ENCODE results near the gene LITAF. TPM values are rescaled to one million over a fixed set of nuclear protein-coding genes. Genes with fewer than 3 reads are reported as not detected.

LITAF gene
- total RNA-seq, 1 experiment from 2014 or later: 73.0 TPM

DNA sequence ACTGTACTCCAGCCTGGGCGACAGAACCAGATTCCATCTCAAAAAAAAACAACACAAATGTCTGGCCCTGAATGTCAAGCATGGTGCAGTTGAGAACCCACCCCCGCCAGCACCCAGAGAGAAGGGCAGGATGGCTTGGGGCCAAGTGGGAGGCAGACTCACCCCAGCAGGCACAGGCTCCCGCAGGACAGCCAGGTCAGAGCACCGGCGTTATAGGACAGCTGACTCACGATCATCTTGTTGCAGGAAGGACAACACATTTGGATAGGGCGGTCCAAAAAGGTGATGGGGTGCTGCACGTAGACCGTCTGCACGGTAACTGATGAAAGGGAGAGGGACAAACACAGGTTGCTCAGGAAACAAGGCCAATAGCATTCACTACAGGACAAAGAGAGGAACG lies 33.3 kb downstream of the LITAF start (continued):
- TF ChIP-seq, protein P1, sequence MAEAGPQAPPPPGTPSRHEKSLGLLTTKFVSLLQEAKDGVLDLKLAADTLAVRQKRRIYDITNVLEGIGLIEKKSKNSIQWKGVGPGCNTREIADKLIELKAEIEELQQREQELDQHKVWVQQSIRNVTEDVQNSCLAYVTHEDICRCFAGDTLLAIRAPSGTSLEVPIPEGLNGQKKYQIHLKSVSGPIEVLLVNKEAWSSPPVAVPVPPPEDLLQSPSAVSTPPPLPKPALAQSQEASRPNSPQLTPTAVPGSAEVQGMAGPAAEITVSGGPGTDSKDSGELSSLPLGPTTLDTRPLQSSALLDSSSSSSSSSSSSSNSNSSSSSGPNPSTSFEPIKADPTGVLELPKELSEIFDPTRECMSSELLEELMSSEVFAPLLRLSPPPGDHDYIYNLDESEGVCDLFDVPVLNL (CRISPR knock-in tag; IDR thresholded peaks at IDR 0.05; ENCODE audit: borderline replicate concordance, low read depth): no peak
- TF ChIP-seq JUN (CRISPR knock-in tag; IDR thresholded peaks at IDR 0.05) (no peak), PRRX2 (CRISPR knock-in tag; IDR thresholded peaks at IDR 0.05) (no peak), CBFB (CRISPR knock-in tag; IDR thresholded peaks at IDR 0.05; ENCODE audit: low read depth) (no peak), MXD4 (CRISPR knock-in tag; IDR thresholded peaks at IDR 0.05; ENCODE audit: borderline replicate concordance) (no peak), JAZF1 (CRISPR knock-in tag; IDR thresholded peaks at IDR 0.05) (no peak)
- TF ChIP-seq, protein P2, sequence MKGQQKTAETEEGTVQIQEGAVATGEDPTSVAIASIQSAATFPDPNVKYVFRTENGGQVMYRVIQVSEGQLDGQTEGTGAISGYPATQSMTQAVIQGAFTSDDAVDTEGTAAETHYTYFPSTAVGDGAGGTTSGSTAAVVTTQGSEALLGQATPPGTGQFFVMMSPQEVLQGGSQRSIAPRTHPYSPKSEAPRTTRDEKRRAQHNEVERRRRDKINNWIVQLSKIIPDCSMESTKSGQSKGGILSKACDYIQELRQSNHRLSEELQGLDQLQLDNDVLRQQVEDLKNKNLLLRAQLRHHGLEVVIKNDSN (CRISPR knock-in tag; IDR thresholded peaks at IDR 0.05): no peak
- TF ChIP-seq, protein P3, sequence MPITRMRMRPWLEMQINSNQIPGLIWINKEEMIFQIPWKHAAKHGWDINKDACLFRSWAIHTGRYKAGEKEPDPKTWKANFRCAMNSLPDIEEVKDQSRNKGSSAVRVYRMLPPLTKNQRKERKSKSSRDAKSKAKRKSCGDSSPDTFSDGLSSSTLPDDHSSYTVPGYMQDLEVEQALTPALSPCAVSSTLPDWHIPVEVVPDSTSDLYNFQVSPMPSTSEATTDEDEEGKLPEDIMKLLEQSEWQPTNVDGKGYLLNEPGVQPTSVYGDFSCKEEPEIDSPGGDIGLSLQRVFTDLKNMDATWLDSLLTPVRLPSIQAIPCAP (CRISPR knock-in tag; IDR thresholded peaks at IDR 0.05): no peak

DNA sequence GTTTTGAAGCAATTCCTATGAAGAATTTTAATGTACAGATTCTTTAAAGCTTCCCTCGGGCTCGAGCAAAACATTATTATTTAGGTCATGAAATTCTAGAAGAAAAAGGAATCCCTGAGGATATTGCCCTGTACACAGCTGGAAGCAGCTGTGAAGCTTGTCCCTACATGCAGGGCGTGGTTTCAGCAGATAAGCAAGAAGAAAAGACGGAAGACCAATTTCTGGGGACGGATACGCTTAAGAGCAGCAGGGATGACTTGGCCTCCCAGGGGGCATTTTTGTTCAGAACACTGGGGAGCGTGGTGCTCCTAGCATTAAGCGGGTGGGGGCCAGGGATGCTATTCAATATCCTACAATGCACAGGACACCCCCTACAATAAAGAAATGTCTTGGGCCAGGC lies 34.3 kb downstream of the LITAF start:
- no peak overlapping the region for H3K27ac Mint-ChIP-seq
- POLR2A ChIA-PET: no interaction called here
- peaks cover 23% of the 10 kb centered on the region for H3K9me3 Mint-ChIP-seq
- TF ChIP-seq GRHL2 (CRISPR knock-in tag; IDR thresholded peaks at IDR 0.05; ENCODE audit: insufficient replicate concordance, severe bottlenecking): no peak
- TF ChIP-seq, protein P4, sequence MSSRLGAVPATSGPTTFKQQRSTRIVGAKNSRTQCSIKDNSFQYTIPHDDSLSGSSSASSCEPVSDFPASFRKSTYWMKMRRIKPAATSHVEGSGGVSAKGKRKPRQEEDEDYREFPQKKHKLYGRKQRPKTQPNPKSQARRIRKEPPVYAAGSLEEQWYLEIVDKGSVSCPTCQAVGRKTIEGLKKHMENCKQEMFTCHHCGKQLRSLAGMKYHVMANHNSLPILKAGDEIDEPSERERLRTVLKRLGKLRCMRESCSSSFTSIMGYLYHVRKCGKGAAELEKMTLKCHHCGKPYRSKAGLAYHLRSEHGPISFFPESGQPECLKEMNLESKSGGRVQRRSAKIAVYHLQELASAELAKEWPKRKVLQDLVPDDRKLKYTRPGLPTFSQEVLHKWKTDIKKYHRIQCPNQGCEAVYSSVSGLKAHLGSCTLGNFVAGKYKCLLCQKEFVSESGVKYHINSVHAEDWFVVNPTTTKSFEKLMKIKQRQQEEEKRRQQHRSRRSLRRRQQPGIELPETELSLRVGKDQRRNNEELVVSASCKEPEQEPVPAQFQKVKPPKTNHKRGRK (CRISPR knock-in tag; IDR thresholded peaks at IDR 0.05; ENCODE audit: borderline replicate concordance): no peak
- ATAC-seq: no peak
- DNase-seq (ENCODE audit: low spot score): no peak
- no peaks in the 10 kb centered on the region for H3K4me1 Mint-ChIP-seq
- no peaks in the 10 kb centered on the region for H3K27me3 Mint-ChIP-seq (ENCODE audit: low read depth)
- H3K36me3 Mint-ChIP-seq: peaks cover 58% of the 10 kb centered on the region
- CTCF ChIA-PET: interaction anchor here (0.9 kb wide), 1 partner anchor 21 kb away, joined by 3 read pairs; no protein-coding TSS in a partner anchor
- H3K4me3 Mint-ChIP-seq: no peak overlapping the region

DNA sequence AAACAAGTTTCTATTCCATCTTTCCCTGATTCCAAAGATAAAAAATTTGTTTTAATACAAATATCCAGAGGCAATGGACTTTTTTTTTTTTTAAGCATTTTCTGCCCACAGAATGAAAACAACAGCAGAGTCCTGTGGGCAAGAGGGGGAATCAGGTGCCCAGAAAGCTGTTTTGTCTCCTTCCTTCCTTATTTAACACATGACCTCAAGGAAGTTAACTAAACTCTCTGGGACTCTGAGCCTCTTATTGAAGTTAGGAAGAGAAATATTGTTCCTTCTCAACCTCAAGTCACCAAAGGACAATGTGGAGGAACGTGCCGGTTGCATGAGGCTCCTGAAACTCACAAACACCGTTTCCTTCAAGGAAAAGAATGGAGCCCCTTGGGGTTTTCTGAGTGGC lies 34.9 kb downstream of the LITAF start:
- Mint-ChIP-seq H3K4me1 (no peaks in the 10 kb centered on the region), H3K27me3 (ENCODE audit: low read depth) (no peaks in the 10 kb centered on the region), H3K4me3 (no peak overlapping the region), H3K36me3 (peaks cover 55% of the 10 kb centered on the region), H3K9me3 (peaks cover 20% of the 10 kb centered on the region), H3K27ac (no peak overlapping the region)
- no peak for DNase-seq (ENCODE audit: low spot score)
- POLR2A ChIA-PET: no interaction called here
- no peak for ATAC-seq
- CTCF ChIA-PET: interaction anchor here (0.9 kb wide), 1 partner anchor 20 kb away, joined by 3 read pairs; no protein-coding TSS in a partner anchor
- TF ChIP-seq, protein P5, sequence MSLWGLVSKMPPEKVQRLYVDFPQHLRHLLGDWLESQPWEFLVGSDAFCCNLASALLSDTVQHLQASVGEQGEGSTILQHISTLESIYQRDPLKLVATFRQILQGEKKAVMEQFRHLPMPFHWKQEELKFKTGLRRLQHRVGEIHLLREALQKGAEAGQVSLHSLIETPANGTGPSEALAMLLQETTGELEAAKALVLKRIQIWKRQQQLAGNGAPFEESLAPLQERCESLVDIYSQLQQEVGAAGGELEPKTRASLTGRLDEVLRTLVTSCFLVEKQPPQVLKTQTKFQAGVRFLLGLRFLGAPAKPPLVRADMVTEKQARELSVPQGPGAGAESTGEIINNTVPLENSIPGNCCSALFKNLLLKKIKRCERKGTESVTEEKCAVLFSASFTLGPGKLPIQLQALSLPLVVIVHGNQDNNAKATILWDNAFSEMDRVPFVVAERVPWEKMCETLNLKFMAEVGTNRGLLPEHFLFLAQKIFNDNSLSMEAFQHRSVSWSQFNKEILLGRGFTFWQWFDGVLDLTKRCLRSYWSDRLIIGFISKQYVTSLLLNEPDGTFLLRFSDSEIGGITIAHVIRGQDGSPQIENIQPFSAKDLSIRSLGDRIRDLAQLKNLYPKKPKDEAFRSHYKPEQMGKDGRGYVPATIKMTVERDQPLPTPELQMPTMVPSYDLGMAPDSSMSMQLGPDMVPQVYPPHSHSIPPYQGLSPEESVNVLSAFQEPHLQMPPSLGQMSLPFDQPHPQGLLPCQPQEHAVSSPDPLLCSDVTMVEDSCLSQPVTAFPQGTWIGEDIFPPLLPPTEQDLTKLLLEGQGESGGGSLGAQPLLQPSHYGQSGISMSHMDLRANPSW (CRISPR knock-in tag; conservative IDR thresholded peaks at IDR 0.05; ENCODE audit: low read depth): no peak
- TF ChIP-seq TP53 (CRISPR knock-in tag; IDR thresholded peaks at IDR 0.05): no peak
- no peak for TF ChIP-seq TEAD4 (CRISPR knock-in tag; IDR thresholded peaks at IDR 0.05)
- no peak for TF ChIP-seq GABPB1 (CRISPR knock-in tag; IDR thresholded peaks at IDR 0.05)
- no peak for TF ChIP-seq ELF4 (CRISPR knock-in tag; IDR thresholded peaks at IDR 0.05; ENCODE audit: low read depth)
- no peak for TF ChIP-seq ZNF671 (CRISPR knock-in tag; IDR thresholded peaks at IDR 0.05)
- TF ChIP-seq, protein P6, sequence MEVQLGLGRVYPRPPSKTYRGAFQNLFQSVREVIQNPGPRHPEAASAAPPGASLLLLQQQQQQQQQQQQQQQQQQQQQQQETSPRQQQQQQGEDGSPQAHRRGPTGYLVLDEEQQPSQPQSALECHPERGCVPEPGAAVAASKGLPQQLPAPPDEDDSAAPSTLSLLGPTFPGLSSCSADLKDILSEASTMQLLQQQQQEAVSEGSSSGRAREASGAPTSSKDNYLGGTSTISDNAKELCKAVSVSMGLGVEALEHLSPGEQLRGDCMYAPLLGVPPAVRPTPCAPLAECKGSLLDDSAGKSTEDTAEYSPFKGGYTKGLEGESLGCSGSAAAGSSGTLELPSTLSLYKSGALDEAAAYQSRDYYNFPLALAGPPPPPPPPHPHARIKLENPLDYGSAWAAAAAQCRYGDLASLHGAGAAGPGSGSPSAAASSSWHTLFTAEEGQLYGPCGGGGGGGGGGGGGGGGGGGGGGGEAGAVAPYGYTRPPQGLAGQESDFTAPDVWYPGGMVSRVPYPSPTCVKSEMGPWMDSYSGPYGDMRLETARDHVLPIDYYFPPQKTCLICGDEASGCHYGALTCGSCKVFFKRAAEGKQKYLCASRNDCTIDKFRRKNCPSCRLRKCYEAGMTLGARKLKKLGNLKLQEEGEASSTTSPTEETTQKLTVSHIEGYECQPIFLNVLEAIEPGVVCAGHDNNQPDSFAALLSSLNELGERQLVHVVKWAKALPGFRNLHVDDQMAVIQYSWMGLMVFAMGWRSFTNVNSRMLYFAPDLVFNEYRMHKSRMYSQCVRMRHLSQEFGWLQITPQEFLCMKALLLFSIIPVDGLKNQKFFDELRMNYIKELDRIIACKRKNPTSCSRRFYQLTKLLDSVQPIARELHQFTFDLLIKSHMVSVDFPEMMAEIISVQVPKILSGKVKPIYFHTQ (CRISPR knock-in tag; IDR thresholded peaks at IDR 0.05): no peak
- no peak for TF ChIP-seq SMAD4 (CRISPR knock-in tag; IDR thresholded peaks at IDR 0.05)
- no peak for TF ChIP-seq ZNF219 (CRISPR knock-in tag; IDR thresholded peaks at IDR 0.05; ENCODE audit: borderline replicate concordance)
- TF ChIP-seq, protein P7, sequence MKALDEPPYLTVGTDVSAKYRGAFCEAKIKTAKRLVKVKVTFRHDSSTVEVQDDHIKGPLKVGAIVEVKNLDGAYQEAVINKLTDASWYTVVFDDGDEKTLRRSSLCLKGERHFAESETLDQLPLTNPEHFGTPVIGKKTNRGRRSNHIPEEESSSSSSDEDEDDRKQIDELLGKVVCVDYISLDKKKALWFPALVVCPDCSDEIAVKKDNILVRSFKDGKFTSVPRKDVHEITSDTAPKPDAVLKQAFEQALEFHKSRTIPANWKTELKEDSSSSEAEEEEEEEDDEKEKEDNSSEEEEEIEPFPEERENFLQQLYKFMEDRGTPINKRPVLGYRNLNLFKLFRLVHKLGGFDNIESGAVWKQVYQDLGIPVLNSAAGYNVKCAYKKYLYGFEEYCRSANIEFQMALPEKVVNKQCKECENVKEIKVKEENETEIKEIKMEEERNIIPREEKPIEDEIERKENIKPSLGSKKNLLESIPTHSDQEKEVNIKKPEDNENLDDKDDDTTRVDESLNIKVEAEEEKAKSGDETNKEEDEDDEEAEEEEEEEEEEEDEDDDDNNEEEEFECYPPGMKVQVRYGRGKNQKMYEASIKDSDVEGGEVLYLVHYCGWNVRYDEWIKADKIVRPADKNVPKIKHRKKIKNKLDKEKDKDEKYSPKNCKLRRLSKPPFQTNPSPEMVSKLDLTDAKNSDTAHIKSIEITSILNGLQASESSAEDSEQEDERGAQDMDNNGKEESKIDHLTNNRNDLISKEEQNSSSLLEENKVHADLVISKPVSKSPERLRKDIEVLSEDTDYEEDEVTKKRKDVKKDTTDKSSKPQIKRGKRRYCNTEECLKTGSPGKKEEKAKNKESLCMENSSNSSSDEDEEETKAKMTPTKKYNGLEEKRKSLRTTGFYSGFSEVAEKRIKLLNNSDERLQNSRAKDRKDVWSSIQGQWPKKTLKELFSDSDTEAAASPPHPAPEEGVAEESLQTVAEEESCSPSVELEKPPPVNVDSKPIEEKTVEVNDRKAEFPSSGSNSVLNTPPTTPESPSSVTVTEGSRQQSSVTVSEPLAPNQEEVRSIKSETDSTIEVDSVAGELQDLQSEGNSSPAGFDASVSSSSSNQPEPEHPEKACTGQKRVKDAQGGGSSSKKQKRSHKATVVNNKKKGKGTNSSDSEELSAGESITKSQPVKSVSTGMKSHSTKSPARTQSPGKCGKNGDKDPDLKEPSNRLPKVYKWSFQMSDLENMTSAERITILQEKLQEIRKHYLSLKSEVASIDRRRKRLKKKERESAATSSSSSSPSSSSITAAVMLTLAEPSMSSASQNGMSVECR (CRISPR knock-in tag; IDR thresholded peaks at IDR 0.05; ENCODE audit: borderline replicate concordance): no peak
- no peak for TF ChIP-seq MXD4 (CRISPR knock-in tag; IDR thresholded peaks at IDR 0.05; ENCODE audit: borderline replicate concordance)
